ENCODE results near the gene DMD.

Gene DMD

GRCh38 chrX:31570658-31571057 lies 1640.7 kb downstream of the DMD start:
- no peak overlapping the region for H3K4me3 ChIP-seq (replicated peaks in 1 of 2; ENCODE audit: low read depth in 2 of 2, low read length in 2 of 2)
- DNase-seq (ENCODE audit: low read depth in 2 of 2) = no peak
- no peak for TF ChIP-seq CTCF (IDR thresholded peaks at IDR 0.05; ENCODE audit: low read depth, low read length)

- DNase-seq (ENCODE audit: low read depth in 2 of 2) = no peak
- no peak for TF ChIP-seq CTCF (IDR thresholded peaks at IDR 0.05; ENCODE audit: low read depth, low read length)
- H3K4me3 ChIP-seq (replicated peaks in 1 of 2; ENCODE audit: low read depth in 2 of 2, low read length in 2 of 2) = no peak overlapping the region
Observed at GRCh38 chrX:31563792-31564191, 1647.6 kb downstream of the DMD start.

- no peak for TF ChIP-seq CTCF (IDR thresholded peaks at IDR 0.05; ENCODE audit: low read depth, low read length)
- H3K4me3 ChIP-seq (replicated peaks in 1 of 2; ENCODE audit: low read depth in 2 of 2, low read length in 2 of 2) = no peak overlapping the region
- DNase-seq (ENCODE audit: low read depth in 2 of 2) = peak; percentile 23 to 41
Observed at GRCh38 chrX:31555506-31555905, 1655.8 kb downstream of the DMD start.

GRCh38 chrX:31551913-31552312 lies 1659.4 kb downstream of the DMD start:
- no peak for DNase-seq (ENCODE audit: low read depth in 2 of 2)
- no peak overlapping the region for H3K4me3 ChIP-seq (replicated peaks in 1 of 2; ENCODE audit: low read depth in 2 of 2, low read length in 2 of 2)
- no peak for TF ChIP-seq CTCF (IDR thresholded peaks at IDR 0.05; ENCODE audit: low read depth, low read length)

GRCh38 chrX:31550158-31550557 lies 1661.2 kb downstream of the DMD start:
- no peak for TF ChIP-seq CTCF (IDR thresholded peaks at IDR 0.05; ENCODE audit: low read depth, low read length)
- no peak for DNase-seq (ENCODE audit: low read depth in 2 of 2)

GRCh38 chrX:31547816-31548215 lies 1663.5 kb downstream of the DMD start:
- H3K4me3 ChIP-seq (replicated peaks in 1 of 2; ENCODE audit: low read depth in 2 of 2, low read length in 2 of 2) = no peak overlapping the region
- no peak for TF ChIP-seq CTCF (IDR thresholded peaks at IDR 0.05; ENCODE audit: low read depth, low read length)
- DNase-seq (ENCODE audit: low read depth in 2 of 2) = no peak

More at GRCh38 chrX:31550158-31550557, 1661.2 kb downstream of the DMD start:
- H3K4me3 ChIP-seq (replicated peaks in 1 of 2; ENCODE audit: low read depth in 2 of 2, low read length in 2 of 2) = no peak overlapping the region

- DNase-seq (ENCODE audit: low read depth in 2 of 2) = no peak
- TF ChIP-seq CTCF (IDR thresholded peaks at IDR 0.05; ENCODE audit: low read depth, low read length) = no peak
- no peak overlapping the region for H3K4me3 ChIP-seq (replicated peaks in 1 of 2; ENCODE audit: low read depth in 2 of 2, low read length in 2 of 2)
Observed at GRCh38 chrX:31547416-31547815, 1663.9 kb downstream of the DMD start.
